Medulla oblongata (tissue), 1 donor: ENCODE results near the gene PIK3CG.
"Not testable (repeated sequence)": the region's sequence is repeated elsewhere in the genome, so short reads cannot be mapped to it uniquely, and the experiment has no call there.

Experiments
- DNase-seq: peaks from one replicate; pipeline ENCODE4 v3.0.0-alpha.2; 2015; ENCODE audit errors: extremely low spot score

The PIK3CG gene

DNA sequence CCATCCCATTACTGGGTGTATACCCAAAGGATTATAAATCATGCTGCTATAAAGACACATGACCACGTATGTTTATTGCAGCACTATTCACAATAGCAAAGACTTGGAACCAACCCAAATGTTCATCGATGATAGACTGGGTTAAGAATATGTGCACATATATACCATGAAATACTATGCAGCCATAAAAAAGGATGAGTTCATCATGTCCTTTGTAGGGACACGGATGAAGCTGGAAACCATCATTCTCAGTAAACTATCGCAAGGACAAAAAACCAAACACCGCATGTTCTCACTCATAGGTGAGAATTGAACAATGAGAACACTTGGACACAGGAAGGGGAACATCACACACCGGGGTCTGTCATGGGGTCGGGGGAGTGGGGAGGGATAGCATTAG is 73.0 kb downstream of the PIK3CG start:
- DNase-seq: not testable (repeated sequence)

DNA sequence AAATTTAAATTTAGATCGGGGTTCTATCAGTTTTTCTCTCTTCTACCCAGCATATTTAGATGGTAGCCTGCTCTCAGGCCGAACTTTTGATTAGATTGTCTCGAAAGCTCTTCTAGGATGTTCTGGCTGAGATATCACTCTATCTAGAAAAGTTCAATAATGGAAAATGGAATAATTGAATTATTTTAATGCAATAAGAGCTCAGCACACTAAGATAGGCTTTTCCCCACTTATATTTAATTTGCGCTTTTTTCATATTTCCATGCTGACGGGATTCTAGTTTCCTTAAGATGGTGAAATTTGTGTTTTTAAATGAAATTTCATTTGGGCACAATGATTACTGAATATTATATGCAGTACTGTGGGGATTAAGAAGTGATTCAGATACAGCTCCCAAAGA is 73.7 kb downstream of the PIK3CG start:
- no peak for DNase-seq

DNA sequence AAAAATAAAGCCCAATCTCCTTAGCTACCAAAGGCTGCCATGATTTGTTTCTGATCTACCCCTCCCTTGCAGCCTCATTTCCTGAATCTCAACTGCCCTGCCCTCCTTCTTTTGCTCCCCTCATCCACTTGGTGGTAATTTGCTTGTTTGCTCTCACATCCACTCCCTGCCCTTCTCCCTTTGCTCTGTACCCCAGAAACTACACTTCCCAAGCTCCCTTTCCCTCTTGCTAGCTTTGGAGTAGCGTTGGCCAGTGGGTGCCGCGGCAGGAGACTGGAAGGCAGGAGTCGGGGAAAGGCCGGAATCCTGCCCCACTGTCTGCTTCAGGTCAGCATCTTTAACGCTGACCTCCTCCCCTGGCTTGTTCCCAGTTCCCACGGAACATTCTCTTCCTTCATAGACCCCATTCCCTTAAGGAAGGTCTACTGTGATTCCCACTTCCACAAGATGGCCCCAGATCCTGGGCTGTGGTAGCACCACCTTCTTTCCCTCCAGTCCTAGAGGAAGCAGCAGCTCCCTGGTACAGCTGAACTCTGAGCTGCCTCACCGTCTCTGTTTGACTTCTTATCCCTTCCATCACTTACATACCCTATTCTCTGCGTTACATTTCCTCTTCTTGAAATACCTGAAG is 79.1 kb downstream of the PIK3CG start:
- DNase-seq: no peak

DNA sequence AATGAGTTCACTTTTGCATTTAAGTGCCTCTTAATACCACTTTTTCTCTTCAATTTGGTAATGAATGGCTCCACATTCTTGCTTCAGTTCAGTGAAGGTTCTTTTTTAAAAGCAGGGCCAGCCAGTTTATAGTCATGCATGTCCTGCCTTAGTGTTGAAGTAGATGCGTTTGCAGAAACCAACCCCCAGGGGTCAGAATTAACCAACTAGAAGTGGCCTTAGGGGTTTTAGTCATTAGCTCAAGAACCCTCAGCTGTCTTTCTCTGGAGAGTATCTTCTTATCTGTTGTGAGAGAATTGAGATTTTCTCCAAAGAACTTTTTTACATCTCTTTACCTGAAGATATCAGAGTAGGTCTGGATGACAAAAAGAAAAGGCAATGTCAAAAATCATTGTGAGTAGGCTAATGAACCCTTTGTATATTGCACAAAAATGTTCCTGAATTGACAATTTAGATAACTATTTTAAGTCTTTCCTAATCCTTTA is 82.2 kb downstream of the PIK3CG start:
- peak; percentile 85 for DNase-seq

DNA sequence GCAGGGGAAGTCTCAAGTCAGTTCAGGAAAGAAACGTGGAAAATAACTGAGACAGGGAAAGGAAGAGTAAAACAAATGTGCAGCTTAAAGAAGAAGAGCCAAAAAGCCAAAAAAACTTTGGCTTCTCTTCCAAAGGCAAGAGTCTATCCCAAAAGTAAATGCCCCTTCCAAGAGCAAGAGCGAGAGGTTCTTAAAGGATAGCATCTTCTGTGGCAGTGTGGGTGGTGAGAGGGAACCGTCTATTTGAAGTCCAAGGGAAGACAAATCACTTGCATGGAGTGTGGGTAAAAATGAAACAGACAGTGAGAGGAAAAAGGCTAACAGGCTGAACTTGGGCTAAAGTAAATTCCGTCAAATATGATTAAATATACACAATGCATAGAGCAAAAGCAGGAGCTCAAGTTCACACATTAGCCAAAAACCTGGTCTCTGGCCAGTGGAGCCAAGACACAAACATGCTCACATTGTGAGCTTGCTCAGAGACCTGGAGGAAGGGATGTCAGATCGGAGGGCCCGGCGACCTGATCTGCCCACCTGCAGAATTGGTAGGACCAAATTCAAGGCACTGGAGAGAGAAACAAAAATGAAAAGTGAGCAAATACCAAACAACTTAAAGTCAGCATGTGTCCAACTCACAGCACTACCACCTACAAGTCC is 87.0 kb downstream of the PIK3CG start:
- no peak for DNase-seq

DNA sequence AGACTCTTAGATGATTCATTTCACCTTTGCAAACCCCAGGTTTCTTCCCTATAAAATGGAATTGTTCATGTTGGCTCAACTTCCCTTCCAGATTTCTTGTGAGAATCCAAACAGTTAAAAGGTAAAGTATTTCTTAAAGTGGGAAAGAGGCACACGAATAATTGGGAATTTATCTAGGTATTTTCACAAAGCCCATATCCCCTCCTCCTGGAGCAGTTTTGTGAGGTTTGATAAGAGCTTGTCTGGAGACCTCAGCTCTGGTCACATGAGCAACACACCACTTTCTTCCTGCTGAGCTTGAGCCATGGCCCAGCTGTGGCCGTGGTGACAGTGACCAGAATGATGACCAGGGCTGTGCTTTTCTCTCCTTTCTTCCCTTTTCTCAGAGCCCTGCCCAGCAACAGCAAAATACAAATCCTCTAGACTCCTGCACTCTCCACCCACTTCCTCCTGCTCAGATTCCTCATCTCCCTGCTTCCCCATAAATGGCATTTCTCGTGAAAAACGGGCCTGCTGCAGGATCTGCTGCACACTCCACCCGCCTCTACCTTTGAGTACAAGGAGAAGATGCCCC is 87.7 kb downstream of the PIK3CG start:
- peak; percentile 9 for DNase-seq

DNA sequence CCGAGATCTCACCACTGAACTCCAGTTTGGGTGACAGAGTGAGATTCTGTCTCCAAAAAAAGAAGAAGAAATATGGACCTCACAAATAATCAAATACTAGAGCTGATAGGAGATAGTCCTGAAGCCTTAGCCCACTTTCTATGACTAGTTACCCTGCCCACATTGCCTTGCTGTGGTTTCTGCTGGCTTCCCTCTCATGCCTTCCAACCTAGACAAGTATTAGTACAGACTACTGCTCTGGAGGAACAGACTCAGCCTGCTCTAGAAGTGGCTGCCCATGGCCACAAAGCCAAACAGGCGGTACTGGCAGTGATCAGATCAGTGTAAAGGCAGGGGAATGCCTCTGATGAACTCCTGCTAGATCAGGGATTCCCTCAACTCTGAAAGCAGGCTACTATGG is 89.8 kb downstream of the PIK3CG start:
- DNase-seq: no peak

DNA sequence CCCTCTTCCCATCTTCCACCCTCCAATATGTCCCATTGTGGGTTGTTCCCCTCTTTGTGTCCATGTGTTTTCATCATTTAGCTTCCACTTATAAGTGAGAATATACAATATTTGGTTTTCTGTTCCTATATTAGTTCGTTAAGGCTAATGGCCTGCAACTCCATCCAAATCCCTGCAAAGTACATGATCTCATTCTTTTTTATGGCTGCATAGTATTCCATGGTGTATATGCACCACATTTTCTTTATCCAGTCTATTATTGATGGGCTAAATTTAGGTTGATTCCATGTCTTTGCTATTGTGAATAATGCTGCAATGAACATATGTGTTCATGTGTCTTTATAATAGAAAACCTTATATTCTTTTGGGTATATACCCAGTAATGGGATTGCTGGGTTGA is 90.8 kb downstream of the PIK3CG start:
- DNase-seq: not testable (repeated sequence)
